Breast epithelium (tissue), 3 donors: Measurements from ENCODE around the gene HPCA.

Experiments used
- POLR2A ChIP-seq: fragments of 450-650 bp; IDR thresholded peaks from one replicate; pipeline ENCODE4 v1.6.1; 2016; ENCODE audit warnings: antibody characterized with exemption, mild to moderate bottlenecking, moderate library complexity
- TF ChIP-seq, protein P1 (sequence below), 3 donors: fragments of 450-650 bp; IDR thresholded peaks; one replicate each; pipeline ENCODE4 v1.5.1; 2016 to 2017; ENCODE audit warnings: antibody characterized with exemption in 3 of 3, mild to moderate bottlenecking in 3 of 3, moderate library complexity in 3 of 3

DNA sequence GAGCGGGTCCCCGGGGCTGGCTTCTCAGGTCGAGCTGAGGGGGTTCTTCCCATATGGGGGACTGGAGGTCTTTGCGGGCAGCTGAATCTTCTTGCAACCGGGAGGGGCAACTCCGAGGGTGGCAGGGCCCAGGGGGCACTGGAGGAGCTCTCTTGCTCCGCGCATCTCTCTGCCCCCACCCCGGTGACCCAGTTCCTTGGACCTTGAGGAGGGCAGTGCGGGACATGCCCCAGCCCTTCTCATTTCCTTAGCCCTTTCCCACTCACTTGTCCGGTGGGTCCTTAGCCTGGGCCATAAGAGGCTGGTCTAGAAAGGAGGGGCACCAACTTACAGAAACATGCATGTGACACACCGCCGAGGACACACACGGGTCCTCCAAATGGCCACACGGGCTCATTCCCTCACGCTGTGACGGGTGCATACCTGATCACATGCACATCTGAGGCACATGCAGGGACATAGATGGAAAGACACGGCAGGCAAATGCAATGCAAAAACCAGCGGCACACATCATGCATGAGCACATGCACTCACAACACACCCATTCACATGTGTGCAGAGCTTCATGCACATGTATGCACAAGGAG lies 630 bp downstream of the HPCA start:
- TF ChIP-seq POLR2A, result no peak
- TF ChIP-seq, protein P1, sequence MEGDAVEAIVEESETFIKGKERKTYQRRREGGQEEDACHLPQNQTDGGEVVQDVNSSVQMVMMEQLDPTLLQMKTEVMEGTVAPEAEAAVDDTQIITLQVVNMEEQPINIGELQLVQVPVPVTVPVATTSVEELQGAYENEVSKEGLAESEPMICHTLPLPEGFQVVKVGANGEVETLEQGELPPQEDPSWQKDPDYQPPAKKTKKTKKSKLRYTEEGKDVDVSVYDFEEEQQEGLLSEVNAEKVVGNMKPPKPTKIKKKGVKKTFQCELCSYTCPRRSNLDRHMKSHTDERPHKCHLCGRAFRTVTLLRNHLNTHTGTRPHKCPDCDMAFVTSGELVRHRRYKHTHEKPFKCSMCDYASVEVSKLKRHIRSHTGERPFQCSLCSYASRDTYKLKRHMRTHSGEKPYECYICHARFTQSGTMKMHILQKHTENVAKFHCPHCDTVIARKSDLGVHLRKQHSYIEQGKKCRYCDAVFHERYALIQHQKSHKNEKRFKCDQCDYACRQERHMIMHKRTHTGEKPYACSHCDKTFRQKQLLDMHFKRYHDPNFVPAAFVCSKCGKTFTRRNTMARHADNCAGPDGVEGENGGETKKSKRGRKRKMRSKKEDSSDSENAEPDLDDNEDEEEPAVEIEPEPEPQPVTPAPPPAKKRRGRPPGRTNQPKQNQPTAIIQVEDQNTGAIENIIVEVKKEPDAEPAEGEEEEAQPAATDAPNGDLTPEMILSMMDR (IDR thresholded peaks at IDR 0.05), result no peak
